ENCODE results near the gene SCFD2.

DNA sequence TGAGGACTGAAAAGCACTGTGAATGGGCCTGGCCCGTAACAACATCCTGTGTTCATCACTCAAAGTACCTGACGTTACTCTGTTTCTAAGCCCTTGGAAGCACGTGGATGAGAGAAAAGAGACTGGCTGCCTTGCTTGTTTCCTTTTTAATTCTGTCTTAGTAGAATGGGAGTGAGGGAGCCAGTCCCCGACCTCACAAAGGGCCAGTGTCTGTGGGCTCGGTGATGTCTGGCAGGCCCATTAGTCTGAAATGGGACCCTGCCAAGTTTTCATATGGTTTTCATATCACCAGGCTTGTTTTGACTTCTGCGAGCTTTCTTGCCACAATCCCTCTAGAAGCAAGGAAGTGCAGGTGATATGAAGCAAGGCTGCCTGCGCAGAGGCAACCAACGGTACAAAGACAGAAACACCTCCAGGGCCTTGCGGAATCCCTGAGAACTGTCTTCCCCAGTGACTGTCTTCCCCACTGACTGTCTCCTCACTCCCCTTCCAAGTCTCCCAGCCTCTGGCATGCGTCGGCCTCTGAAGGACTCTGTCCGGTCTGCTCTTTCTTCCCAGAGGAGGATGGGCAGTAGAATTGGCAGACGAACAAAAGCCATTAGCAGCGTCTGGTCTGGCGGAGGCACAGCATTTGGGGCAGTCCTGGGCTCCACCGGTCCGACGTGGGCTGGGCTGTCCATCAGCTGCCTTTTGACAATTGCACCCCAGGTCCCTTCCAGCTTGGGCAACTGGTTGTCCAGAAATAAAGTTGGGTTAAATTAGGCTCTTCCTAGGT lies 524.0 kb downstream of the SCFD2 start:
- TF ChIP-seq, protein P1, sequence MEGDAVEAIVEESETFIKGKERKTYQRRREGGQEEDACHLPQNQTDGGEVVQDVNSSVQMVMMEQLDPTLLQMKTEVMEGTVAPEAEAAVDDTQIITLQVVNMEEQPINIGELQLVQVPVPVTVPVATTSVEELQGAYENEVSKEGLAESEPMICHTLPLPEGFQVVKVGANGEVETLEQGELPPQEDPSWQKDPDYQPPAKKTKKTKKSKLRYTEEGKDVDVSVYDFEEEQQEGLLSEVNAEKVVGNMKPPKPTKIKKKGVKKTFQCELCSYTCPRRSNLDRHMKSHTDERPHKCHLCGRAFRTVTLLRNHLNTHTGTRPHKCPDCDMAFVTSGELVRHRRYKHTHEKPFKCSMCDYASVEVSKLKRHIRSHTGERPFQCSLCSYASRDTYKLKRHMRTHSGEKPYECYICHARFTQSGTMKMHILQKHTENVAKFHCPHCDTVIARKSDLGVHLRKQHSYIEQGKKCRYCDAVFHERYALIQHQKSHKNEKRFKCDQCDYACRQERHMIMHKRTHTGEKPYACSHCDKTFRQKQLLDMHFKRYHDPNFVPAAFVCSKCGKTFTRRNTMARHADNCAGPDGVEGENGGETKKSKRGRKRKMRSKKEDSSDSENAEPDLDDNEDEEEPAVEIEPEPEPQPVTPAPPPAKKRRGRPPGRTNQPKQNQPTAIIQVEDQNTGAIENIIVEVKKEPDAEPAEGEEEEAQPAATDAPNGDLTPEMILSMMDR (IDR thresholded peaks at IDR 0.05): no peak
- no peak for TF ChIP-seq POLR2A (IDR thresholded peaks at IDR 0.05)
- TF ChIP-seq EP300 (IDR thresholded peaks at IDR 0.05): no peak

All from sigmoid colon (tissue), 4 donors.